HG02884 (cell line): ENCODE data around the gene SMURF1.

Experiments used
- ATAC-seq: cut with Tn5 transposase; IDR thresholded peaks from one replicate; pipeline ENCODE4 v1.9.1; 2021; ENCODE audit warnings: mild to moderate bottlenecking, moderate library complexity; ENCODE audit not compliant: unreplicated experiment

Gene SMURF1

GRCh38 chr7:98993024-98993897, 150.6 kb downstream of the SMURF1 start:
- ATAC-seq = no peak

GRCh38 chr7:98992076-98992475, 151.8 kb downstream of the SMURF1 start:
- no peak for ATAC-seq

- no peak for ATAC-seq
Observed at GRCh38 chr7:98991141-98991540, 152.8 kb downstream of the SMURF1 start.

DNA sequence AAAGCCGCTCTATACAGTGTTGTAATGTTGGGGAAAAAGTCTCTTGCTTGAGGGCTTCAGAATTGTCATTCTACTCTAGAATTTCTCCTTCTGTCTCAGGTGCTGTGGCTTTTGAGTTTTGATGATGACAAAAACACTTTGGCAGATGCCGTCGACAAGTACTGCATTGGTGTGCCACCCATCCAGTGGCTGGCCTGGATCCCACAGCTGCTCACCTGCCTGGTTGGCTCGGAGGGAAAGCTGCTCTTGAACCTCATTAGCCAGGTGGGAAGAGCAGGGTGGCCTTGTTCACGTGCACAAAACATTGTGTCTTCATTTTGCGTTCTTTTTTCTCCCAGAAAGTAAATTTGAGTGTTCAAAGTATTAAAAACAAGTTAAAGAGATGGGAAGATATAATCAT, 153.6 kb downstream of the SMURF1 start:
- ATAC-seq = no peak

GRCh38 chr7:98988641-98989040, 155.3 kb downstream of the SMURF1 start:
- ATAC-seq = no peak

DNA sequence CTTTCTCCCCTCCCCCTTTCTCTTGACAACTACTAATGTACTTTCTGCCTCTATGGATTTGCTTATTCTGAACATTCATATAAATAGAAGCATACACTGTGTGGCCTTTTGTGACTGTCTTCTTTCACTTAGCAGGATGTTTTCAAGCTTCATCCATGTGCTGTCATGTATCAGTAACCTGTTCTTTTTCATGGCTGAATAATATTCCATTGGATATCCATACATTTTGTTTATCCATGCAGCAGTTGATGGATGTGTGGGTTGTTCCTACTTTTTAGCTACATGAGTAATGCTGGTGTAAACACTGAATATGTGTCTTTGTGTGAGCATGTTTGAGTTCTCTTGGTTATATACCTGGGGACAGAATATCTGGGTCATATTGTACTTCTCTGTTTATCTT, 158.0 kb downstream of the SMURF1 start:
- ATAC-seq = no peak

- ATAC-seq = no peak
Observed at GRCh38 chr7:98985406-98985805, 158.5 kb downstream of the SMURF1 start.

DNA sequence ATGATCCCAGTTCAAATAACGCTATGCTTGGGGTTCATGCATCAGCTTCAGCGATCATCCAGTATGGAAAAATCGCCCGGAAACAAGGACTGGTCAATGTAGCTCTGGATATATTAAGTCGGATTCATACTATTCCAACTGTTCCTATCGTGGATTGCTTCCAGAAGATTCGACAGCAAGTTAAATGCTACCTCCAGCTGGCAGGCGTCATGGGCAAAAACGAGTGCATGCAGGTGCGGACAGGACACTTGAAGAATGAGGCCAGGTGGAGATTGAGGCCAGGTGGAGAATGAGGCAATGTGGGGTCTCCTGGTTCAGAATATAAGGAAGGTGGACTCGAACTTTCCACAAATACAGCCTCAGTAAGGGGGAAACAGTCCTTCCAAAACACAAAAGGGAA, 159.8 kb downstream of the SMURF1 start:
- no peak for ATAC-seq

DNA sequence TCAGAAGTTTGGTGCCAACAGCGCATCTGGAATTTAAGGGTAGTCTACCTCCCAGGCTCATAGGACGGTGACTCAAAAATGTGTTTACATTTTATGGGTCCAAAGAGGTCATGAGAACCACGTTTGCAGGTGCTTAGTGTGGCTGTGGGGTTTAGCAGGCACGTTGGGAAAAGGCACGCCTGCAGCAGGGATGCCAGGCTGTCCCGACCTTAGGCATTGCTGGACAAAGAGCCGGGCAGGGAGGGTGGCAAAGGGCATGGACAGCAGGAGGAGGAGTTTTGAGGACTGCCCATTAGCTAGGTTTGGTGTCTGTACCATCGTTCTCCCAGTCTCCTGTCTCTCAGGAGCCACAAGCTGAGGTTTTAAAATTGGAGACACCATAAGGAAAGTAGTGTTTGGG, 161.2 kb downstream of the SMURF1 start:
- no peak for ATAC-seq

- ATAC-seq = no peak
Observed at GRCh38 chr7:98981701-98982100, 162.2 kb downstream of the SMURF1 start.

DNA sequence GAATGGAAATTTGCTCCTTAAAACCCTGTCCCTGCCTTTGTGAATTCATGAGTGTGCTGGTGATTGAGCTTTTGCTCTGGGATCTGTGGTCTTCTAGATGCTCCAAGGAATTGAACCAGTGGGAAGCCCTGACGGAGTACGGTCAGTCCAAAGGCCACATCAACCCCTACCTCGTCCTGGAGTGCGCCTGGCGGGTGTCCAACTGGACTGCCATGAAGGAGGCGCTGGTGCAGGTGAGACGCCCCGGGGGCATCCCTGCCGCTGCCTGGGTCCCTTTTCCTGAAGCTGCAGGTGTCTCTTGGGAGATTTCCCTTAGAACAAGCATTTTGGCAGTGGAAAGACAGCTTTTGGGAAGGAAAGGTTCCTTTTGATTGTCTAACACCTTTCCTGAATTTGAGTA, 165.2 kb downstream of the SMURF1 start:
- no peak for ATAC-seq
